ENCODE data around the gene KLF13.

The KLF13 gene

GRCh38 chr15:31291048-31291578 is 35.5 kb upstream of the KLF13 start:
- Histone ChIP-seq H3K27me3 (ENCODE audit: control insufficient read depth, insufficient read depth, low read length) (no peaks in the 10 kb centered on the region), H3K4me1 (ENCODE audit: control insufficient read depth, insufficient read depth, low read length) (no peaks in the 10 kb centered on the region; the same call in 1 of the 2 replicates), H3K9me3 (ENCODE audit: control insufficient read depth, insufficient read depth, low read length) (no peaks in the 10 kb centered on the region), H3K4me3 (ENCODE audit: low read length) (no peak overlapping the region), H3K27ac (ENCODE audit: low read length) (no peak overlapping the region), H3K36me3 (ENCODE audit: control insufficient read depth, insufficient read depth, low read length) (no peaks in the 10 kb centered on the region)
- WGBS (ENCODE audit: insufficient coverage, insufficient read length), result no CpG with 5 or more reads among the region's 3 CpGs
- no peak for DNase-seq (ENCODE audit: low read depth, low spot score)

DNA sequence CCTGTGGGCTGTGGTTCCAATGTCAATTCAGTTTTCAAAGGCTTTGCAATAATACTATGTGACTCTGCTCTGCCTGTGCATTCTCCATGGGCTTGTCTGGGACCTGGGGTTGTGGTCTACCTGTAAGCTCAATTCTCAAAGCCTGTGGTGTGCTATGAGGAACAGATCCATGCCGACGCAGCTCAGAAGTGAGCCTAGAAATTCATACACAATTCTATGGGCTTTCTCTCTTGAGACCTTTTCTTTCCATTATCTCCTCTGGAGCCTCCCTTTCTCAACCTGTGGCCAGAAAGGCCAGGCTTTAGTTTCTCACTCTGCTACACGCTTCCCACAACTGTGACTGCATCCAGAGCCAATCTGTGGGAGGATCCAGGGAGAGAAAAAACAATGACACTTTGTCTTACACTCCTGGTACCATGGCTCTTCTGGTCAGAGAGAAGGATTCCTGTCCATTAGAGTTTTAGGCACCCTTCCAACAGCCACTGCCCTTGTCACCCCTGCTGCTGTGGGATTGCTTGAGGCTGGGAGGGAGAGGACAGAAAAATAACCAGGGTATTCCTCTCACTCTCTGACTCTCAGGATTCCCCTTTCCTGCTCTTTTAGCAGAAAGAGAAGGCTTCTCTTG is 34.1 kb upstream of the KLF13 start:
- DNase-seq (ENCODE audit: low read depth, low spot score), result no peak
- no CpG with 5 or more reads among the region's 3 CpGs for WGBS (ENCODE audit: insufficient coverage, insufficient read length)
- H3K27me3 ChIP-seq (ENCODE audit: control insufficient read depth, insufficient read depth, low read length), result no peaks in the 10 kb centered on the region
- no peaks in the 10 kb centered on the region for H3K36me3 ChIP-seq (ENCODE audit: control insufficient read depth, insufficient read depth, low read length)
- H3K27ac ChIP-seq (ENCODE audit: low read length), result no peak overlapping the region
- H3K4me3 ChIP-seq (ENCODE audit: low read length), result no peak overlapping the region
- H3K9me3 ChIP-seq (ENCODE audit: control insufficient read depth, insufficient read depth, low read length), result no peaks in the 10 kb centered on the region
- H3K4me1 ChIP-seq (ENCODE audit: control insufficient read depth, insufficient read depth, low read length), result peaks cover 3% of the 10 kb centered on the region

DNA sequence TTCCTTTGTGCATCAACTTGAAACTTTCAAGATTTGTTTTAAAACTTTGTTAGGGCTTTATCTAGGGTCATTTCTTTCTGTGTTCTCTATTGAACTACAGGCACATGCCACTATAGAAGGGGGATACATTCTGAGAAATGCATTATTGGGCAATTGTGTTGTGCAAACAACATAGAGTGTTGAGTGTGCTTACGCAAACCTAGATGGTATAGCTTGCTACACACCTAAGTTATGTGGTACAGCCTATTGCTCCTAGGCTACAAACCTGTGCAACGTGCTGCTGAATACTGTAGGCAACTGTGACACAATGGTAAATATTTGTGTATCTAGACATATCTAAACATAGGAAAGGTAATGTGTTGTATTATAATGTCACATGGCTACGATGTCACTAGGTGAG is 33.0 kb upstream of the KLF13 start:
- Histone ChIP-seq H3K27ac (ENCODE audit: low read length) (no peak overlapping the region), H3K9me3 (ENCODE audit: control insufficient read depth, insufficient read depth, low read length) (no peaks in the 10 kb centered on the region), H3K36me3 (ENCODE audit: control insufficient read depth, insufficient read depth, low read length) (no peaks in the 10 kb centered on the region), H3K4me1 (ENCODE audit: control insufficient read depth, insufficient read depth, low read length) (peaks cover 3% of the 10 kb centered on the region), H3K27me3 (ENCODE audit: control insufficient read depth, insufficient read depth, low read length) (no peaks in the 10 kb centered on the region), H3K4me3 (ENCODE audit: low read length) (no peak overlapping the region)
- no CpG with 5 or more reads among the region's 3 CpGs for WGBS (ENCODE audit: insufficient coverage, insufficient read length)
- no peak for DNase-seq (ENCODE audit: low read depth, low spot score)

DNA sequence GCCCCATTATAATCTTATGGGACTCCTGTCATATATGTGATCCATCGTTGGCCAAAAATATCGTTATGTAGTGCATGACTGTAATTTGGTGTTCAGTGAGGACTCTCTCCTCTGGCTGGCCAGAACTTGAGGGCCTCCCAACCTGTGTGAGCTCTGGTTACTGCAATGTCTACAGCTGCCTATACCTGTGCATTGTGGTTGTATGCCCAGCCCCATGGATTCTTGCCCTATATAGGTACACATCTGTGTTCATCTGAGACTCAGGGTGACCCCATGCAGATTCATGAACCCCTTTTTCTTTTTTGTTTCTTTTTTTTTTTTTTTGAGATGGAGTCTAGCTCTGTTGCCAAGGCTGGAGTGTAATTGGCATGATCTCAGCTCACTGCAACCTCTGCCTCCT is 32.6 kb upstream of the KLF13 start:
- Histone ChIP-seq H3K36me3 (ENCODE audit: control insufficient read depth, insufficient read depth, low read length) (no peaks in the 10 kb centered on the region), H3K27ac (ENCODE audit: low read length) (no peak overlapping the region), H3K9me3 (ENCODE audit: control insufficient read depth, insufficient read depth, low read length) (no peaks in the 10 kb centered on the region), H3K4me3 (ENCODE audit: low read length) (no peak overlapping the region), H3K27me3 (ENCODE audit: control insufficient read depth, insufficient read depth, low read length) (no peaks in the 10 kb centered on the region), H3K4me1 (ENCODE audit: control insufficient read depth, insufficient read depth, low read length) (peaks cover 3% of the 10 kb centered on the region)
- DNase-seq (ENCODE audit: low read depth, low spot score), result no peak
- no CpG with 5 or more reads among the region's 2 CpGs for WGBS (ENCODE audit: insufficient coverage, insufficient read length)

GRCh38 chr15:31295658-31296057 is 31.0 kb upstream of the KLF13 start:
- Histone ChIP-seq H3K4me1 (ENCODE audit: control insufficient read depth, insufficient read depth, low read length) (peaks cover 3% of the 10 kb centered on the region), H3K27ac (ENCODE audit: low read length) (no peak overlapping the region)
- no CpG with 5 or more reads among the region's 8 CpGs for WGBS (ENCODE audit: insufficient coverage, insufficient read length)

GRCh38 chr15:31296219-31296645 is 30.4 kb upstream of the KLF13 start:
- Histone ChIP-seq H3K36me3 (ENCODE audit: control insufficient read depth, insufficient read depth, low read length) (no peaks in the 10 kb centered on the region), H3K27ac (ENCODE audit: low read length) (no peak overlapping the region), H3K4me3 (ENCODE audit: low read length) (no peak overlapping the region), H3K9me3 (ENCODE audit: control insufficient read depth, insufficient read depth, low read length) (no peaks in the 10 kb centered on the region), H3K4me1 (ENCODE audit: control insufficient read depth, insufficient read depth, low read length) (peaks cover 3% of the 10 kb centered on the region), H3K27me3 (ENCODE audit: control insufficient read depth, insufficient read depth, low read length) (no peaks in the 10 kb centered on the region)
- DNase-seq (ENCODE audit: low read depth, low spot score), result no peak
- WGBS (ENCODE audit: insufficient coverage, insufficient read length), result no CpG with 5 or more reads among the region's 3 CpGs

More at GRCh38 chr15:31295658-31296057, 31.0 kb upstream of the KLF13 start:
- no peak for DNase-seq (ENCODE audit: low read depth, low spot score)
- Histone ChIP-seq H3K9me3 (ENCODE audit: control insufficient read depth, insufficient read depth, low read length) (no peaks in the 10 kb centered on the region), H3K4me3 (ENCODE audit: low read length) (no peak overlapping the region), H3K27me3 (ENCODE audit: control insufficient read depth, insufficient read depth, low read length) (no peaks in the 10 kb centered on the region), H3K36me3 (ENCODE audit: control insufficient read depth, insufficient read depth, low read length) (no peaks in the 10 kb centered on the region)

DNA sequence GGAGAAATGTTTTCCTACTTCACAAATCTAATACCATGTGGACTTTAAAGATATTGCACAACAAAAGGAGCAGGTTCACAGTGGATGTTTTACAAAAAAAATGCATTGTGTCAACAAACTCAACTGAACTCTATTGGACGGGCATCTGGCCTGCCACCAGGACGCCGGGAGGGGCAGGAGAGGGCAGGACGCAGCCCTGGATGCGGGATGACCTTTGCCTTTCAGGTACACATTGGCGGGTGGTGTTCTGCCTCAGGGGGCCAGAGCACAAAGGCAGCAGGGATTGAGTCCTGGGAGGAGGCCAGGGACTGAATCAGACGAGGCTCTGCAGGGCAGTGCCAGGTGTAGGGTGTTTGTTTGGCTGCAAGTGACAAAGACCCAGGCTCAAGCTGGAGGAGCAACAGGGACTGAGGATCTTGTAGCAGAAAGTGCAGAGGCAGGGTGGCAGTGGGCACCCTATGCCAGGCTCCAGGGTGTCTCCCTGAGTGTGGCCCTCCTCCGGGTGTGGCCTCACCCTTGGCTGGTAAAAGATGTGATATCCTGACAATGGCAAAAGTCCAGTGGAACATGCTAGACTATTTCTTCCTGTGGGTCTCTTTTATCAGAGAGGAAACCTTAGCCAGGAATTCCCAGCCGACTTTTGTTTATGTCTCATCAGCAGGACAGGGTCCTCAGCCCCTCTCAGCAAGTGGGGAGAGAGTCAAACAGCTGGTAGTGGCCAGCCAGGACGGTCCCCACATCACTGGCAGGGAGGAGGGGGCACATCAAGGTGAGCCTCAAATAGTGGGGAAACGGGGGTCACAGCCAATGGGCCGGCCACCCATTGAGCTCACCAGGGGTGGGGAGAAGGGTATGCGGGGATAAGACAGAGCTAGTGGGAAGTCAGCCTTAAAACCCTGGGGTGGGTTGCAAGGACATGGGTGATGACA is 29.7 kb upstream of the KLF13 start:
- DNase-seq (ENCODE audit: low read depth, low spot score), result no peak
- Histone ChIP-seq H3K4me3 (ENCODE audit: low read length) (no peak overlapping the region), H3K27ac (ENCODE audit: low read length) (no peak overlapping the region), H3K9me3 (ENCODE audit: control insufficient read depth, insufficient read depth, low read length) (no peaks in the 10 kb centered on the region), H3K4me1 (ENCODE audit: control insufficient read depth, insufficient read depth, low read length) (peaks cover 3% of the 10 kb centered on the region), H3K27me3 (ENCODE audit: control insufficient read depth, insufficient read depth, low read length) (no peaks in the 10 kb centered on the region), H3K36me3 (ENCODE audit: control insufficient read depth, insufficient read depth, low read length) (no peaks in the 10 kb centered on the region)
- WGBS (ENCODE audit: insufficient coverage, insufficient read length), result no CpG with 5 or more reads among the region's 13 CpGs

DNA sequence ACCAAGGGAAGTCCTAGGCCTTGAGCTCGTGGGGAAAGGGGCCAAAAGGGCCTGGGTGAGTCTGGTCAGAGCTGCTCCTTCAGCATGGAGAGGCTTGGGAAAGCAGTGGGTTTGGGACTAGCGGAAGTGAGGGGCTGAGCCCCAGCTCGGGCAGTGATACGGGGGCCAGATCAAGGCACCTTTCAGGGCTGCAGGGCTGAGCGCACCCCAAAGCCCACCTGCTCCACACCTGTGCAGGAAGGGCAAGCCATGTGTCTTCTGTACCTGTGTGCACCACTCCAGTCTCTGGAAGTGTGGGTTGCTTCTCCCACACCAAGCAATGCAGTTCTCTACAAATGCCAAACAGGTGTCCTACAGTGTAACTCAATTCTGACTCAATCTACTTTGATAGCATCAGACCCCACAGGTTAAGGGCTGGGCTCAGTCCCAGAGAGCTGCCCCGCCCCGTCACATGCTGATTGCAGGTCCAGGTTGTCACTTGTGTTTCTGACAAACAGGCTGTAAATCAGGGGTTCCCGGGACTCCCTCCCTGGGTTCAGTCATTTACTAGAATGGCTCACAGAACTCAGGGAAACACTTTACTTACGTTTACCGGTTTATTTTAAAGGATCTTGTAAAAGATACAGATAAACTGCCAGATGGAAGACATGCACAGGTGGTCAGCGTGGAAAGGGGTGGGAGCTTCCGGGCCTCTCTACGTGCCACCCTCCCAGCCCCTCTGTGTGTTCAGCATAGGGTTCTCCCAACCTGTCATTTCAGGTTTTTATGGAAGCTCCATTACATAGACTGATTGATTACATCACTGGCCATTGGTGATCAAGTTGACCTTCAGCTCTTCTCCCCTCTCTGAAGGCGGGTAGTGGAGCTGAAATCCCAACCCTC is 28.8 kb upstream of the KLF13 start:
- H3K36me3 ChIP-seq (ENCODE audit: control insufficient read depth, insufficient read depth, low read length), result no peaks in the 10 kb centered on the region
- DNase-seq (ENCODE audit: low read depth, low spot score), result no peak
- H3K4me3 ChIP-seq (ENCODE audit: low read length), result no peak overlapping the region
- no peaks in the 10 kb centered on the region for H3K9me3 ChIP-seq (ENCODE audit: control insufficient read depth, insufficient read depth, low read length)
- H3K27me3 ChIP-seq (ENCODE audit: control insufficient read depth, insufficient read depth, low read length), result no peaks in the 10 kb centered on the region
- peaks cover 5% of the 10 kb centered on the region for H3K4me1 ChIP-seq (ENCODE audit: control insufficient read depth, insufficient read depth, low read length)
- WGBS (ENCODE audit: insufficient coverage, insufficient read length), result no CpG with 5 or more reads among the region's 14 CpGs
- no peak overlapping the region for H3K27ac ChIP-seq (ENCODE audit: low read length)

- Histone ChIP-seq H3K36me3 (ENCODE audit: control insufficient read depth, insufficient read depth, low read length) (no peaks in the 10 kb centered on the region), H3K4me3 (ENCODE audit: low read length) (no peak overlapping the region), H3K9me3 (ENCODE audit: control insufficient read depth, insufficient read depth, low read length) (no peaks in the 10 kb centered on the region), H3K27me3 (ENCODE audit: control insufficient read depth, insufficient read depth, low read length) (no peaks in the 10 kb centered on the region), H3K27ac (ENCODE audit: low read length) (no peak overlapping the region), H3K4me1 (ENCODE audit: control insufficient read depth, insufficient read depth, low read length) (peaks cover 7% of the 10 kb centered on the region)
- no peak for DNase-seq (ENCODE audit: low read depth, low spot score)
- no CpG with 5 or more reads among the region's 11 CpGs for WGBS (ENCODE audit: insufficient coverage, insufficient read length)
Observed at GRCh38 chr15:31298707-31299172, 27.9 kb upstream of the KLF13 start.

- DNase-seq (ENCODE audit: low read depth, low spot score), result no peak
- H3K4me1 ChIP-seq (ENCODE audit: control insufficient read depth, insufficient read depth, low read length), result peaks cover 10% of the 10 kb centered on the region
- WGBS (ENCODE audit: insufficient coverage, insufficient read length), result no CpG with 5 or more reads among the region's 10 CpGs
- no peak overlapping the region for H3K27ac ChIP-seq (ENCODE audit: low read length)
- H3K27me3 ChIP-seq (ENCODE audit: control insufficient read depth, insufficient read depth, low read length), result no peaks in the 10 kb centered on the region
- no peaks in the 10 kb centered on the region for H3K9me3 ChIP-seq (ENCODE audit: control insufficient read depth, insufficient read depth, low read length)
- H3K36me3 ChIP-seq (ENCODE audit: control insufficient read depth, insufficient read depth, low read length), result no peaks in the 10 kb centered on the region
- no peak overlapping the region for H3K4me3 ChIP-seq (ENCODE audit: low read length)
Observed at GRCh38 chr15:31300208-31300661, 26.4 kb upstream of the KLF13 start.

Data from iPS DF 6.9 (cell line).